Right lobe of liver (tissue), 4 donors: ENCODE results near the gene FUT1.

Source experiments
- POLR2A ChIP-seq: fragments of 450-650 bp; IDR thresholded peaks from one replicate; pipeline ENCODE4 v1.6.1; 2017; ENCODE audit warnings: antibody characterized with exemption, mild to moderate bottlenecking
- TF ChIP-seq, protein P1 (sequence below), 4 donors: fragments of 200-600 bp in 3 of 4; fragments of 450-650 bp in 1 of 4; IDR thresholded peaks; one replicate each; pipeline versions ENCODE4 v1.5.1 to v1.8.0; 2016 to 2022; ENCODE audit warnings: antibody characterized with exemption in 4 of 4, mild to moderate bottlenecking in 2 of 4
- donor health status: DM: no; HTN: no; CAD: no.
- donor health status: DM: no; HTN: no; CAD: no.
- donor health status: DM: no; HTN: yes; CAD: no.

GRCh38 chr19:48779636-48780035, 27.2 kb upstream of the FUT1 start:
- TF ChIP-seq, protein P1, sequence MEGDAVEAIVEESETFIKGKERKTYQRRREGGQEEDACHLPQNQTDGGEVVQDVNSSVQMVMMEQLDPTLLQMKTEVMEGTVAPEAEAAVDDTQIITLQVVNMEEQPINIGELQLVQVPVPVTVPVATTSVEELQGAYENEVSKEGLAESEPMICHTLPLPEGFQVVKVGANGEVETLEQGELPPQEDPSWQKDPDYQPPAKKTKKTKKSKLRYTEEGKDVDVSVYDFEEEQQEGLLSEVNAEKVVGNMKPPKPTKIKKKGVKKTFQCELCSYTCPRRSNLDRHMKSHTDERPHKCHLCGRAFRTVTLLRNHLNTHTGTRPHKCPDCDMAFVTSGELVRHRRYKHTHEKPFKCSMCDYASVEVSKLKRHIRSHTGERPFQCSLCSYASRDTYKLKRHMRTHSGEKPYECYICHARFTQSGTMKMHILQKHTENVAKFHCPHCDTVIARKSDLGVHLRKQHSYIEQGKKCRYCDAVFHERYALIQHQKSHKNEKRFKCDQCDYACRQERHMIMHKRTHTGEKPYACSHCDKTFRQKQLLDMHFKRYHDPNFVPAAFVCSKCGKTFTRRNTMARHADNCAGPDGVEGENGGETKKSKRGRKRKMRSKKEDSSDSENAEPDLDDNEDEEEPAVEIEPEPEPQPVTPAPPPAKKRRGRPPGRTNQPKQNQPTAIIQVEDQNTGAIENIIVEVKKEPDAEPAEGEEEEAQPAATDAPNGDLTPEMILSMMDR (IDR thresholded peaks at IDR 0.05), result no peak
- TF ChIP-seq POLR2A, result no peak
